Endothelial cell of umbilical vein (primary cell): ENCODE results near the gene NKD1. TPM values are rescaled to one million over a fixed set of nuclear protein-coding genes. Genes with fewer than 3 reads are reported as not detected.

Source experiments
- BruUV-seq: library from RNA; stranded (reverse); fragments of 400-500 nt; replicated peaks from 2 replicates; lab custom pipeline; 2021; lab: Mats Ljungman, UMichigan
- CTCF ChIA-PET: fragments of 300-600, 350-600 bp; sonication (Branson Sonifier 250); formaldehyde crosslinking; loops from one replicate; lab custom pipeline; 2021; ENCODE audit warnings: antibody characterized with exemption, inconsistent platforms; lab: Charles Lee
- POLR2A ChIA-PET: fragments of 300-600, 350-600 bp; sonication (Branson Sonifier 250); formaldehyde crosslinking; loops from one replicate; lab custom pipeline; 2021; ENCODE audit warnings: antibody characterized with exemption, inconsistent platforms; lab: Charles Lee
- DNase-seq: peaks from one replicate; pipeline ENCODE4 v3.0.0-alpha.2; 2011; ENCODE audit warnings: low read depth, low spot score
- FAIRE-seq: peaks from 2 replicates; lab custom pipeline; 2011; peaks lifted over from hg19 to GRCh38; lab: Jason Lieb, UNC
- H2AFZ ChIP-seq: 2 replicates; pipeline ENCODE4 v1.6.0; 2012; ENCODE audit warnings: low read depth, low read length, control low read depth, inconsistent platforms
- H3K27ac ChIP-seq: 2 replicates; pipeline ENCODE4 v1.5.1; 2011; ENCODE audit warnings: low read depth, mild to moderate bottlenecking, control low read depth, low read length, moderate library complexity; ENCODE audit not compliant: insufficient read depth
- H3K27me3 ChIP-seq, 2 experiments: 2 replicates each; pipeline versions ENCODE4 v1.6.0 to v1.6.1; 2011; ENCODE audit warnings: low read length in 2 of 2, mixed read lengths in 1 of 2; ENCODE audit not compliant: control insufficient read depth in 2 of 2, insufficient read depth in 2 of 2
- H3K36me3 ChIP-seq, 2 experiments: 2 replicates in 1 of 2; 3 replicates in 1 of 2; pipeline ENCODE4 v1.5.1; 2011; ENCODE audit warnings: low read length in 2 of 2, mild to moderate bottlenecking in 1 of 2, moderate library complexity in 1 of 2; ENCODE audit not compliant: control insufficient read depth in 2 of 2, insufficient read depth in 2 of 2; ENCODE audit errors: extremely low read depth in 1 of 2
- H3K4me1 ChIP-seq: 3 replicates; pipeline ENCODE4 v1.5.1; 2011; ENCODE audit warnings: mild to moderate bottlenecking, low read length; ENCODE audit not compliant: control insufficient read depth, insufficient read depth; ENCODE audit errors: extremely low read depth
- H3K4me2 ChIP-seq: 2 replicates; pipeline ENCODE4 v1.6.1; 2011; ENCODE audit warnings: low read length, control low read depth, mixed read lengths; ENCODE audit not compliant: insufficient read depth
- H3K4me3 ChIP-seq, 3 experiments: fragments of 200-600 bp in 1 of 3; sonication (generic), shearing (Covaris generic) in 1 of 3; replicated peaks in 1 of 3; 2 replicates each; pipeline ENCODE4 v1.5.1; 2011 to 2016; ENCODE audit warnings: control low read depth in 3 of 3, low read length in 3 of 3, mild to moderate bottlenecking in 2 of 3, inconsistent platforms in 1 of 3, low read depth in 1 of 3, moderate library complexity in 1 of 3; ENCODE audit not compliant: insufficient read depth in 1 of 3
- H3K79me2 ChIP-seq: 2 replicates; pipeline ENCODE4 v1.6.0; 2012; ENCODE audit warnings: low read length, inconsistent platforms; ENCODE audit not compliant: control insufficient read depth, insufficient read depth
- H3K9ac ChIP-seq: replicated peaks from 2 replicates; pipeline ENCODE3; 2011; ENCODE audit warnings: low read length, control low read depth; ENCODE audit not compliant: insufficient read depth; ENCODE audit errors: extremely low read depth
- H3K9me1 ChIP-seq: replicated peaks from 3 replicates; pipeline ENCODE4 v1.6.0; 2011; ENCODE audit warnings: mild to moderate bottlenecking, low read length; ENCODE audit not compliant: control insufficient read depth, insufficient read depth; ENCODE audit errors: extremely low read depth
- H3K9me3 ChIP-seq: replicated peaks from 2 replicates; pipeline ENCODE4 v1.5.1; 2012; ENCODE audit warnings: low read length, inconsistent platforms; ENCODE audit not compliant: control insufficient read depth, insufficient read depth
- H4K20me1 ChIP-seq: replicated peaks from 2 replicates; pipeline ENCODE3; 2011; ENCODE audit warnings: mild to moderate bottlenecking, low read length; ENCODE audit not compliant: control insufficient read depth, insufficient read depth; ENCODE audit errors: extremely low read depth
- EZH2 ChIP-seq: IDR thresholded peaks from 2 replicates; pipeline ENCODE4 v1.6.1; 2012; ENCODE audit warnings: borderline replicate concordance, low read depth, mild to moderate bottlenecking, moderate library complexity, low read length, inconsistent platforms; ENCODE audit not compliant: severe bottlenecking
- FOS ChIP-seq: IDR thresholded peaks from 2 replicates; pipeline ENCODE4 v1.6.1; 2011; ENCODE audit warnings: mild to moderate bottlenecking, low read length, moderate library complexity, borderline replicate concordance; ENCODE audit not compliant: insufficient read depth
- GATA2 ChIP-seq: IDR thresholded peaks from 2 replicates; pipeline ENCODE4 v1.7.0; 2011; ENCODE audit warnings: low read depth, mild to moderate bottlenecking, moderate library complexity, mixed read lengths, low read length; ENCODE audit not compliant: insufficient read length, insufficient read depth
- JUN ChIP-seq: IDR thresholded peaks from 2 replicates; pipeline ENCODE4 v1.6.1; 2011; ENCODE audit warnings: borderline replicate concordance, low read depth; ENCODE audit not compliant: insufficient read length, insufficient read depth
- MYC ChIP-seq: IDR thresholded peaks from one replicate; pipeline ENCODE4 v1.6.1; 2011; ENCODE audit warnings: mild to moderate bottlenecking, low read depth, low read length
- POLR2A ChIP-seq: IDR thresholded peaks from 2 replicates; pipeline ENCODE4 v1.6.1; 2012; ENCODE audit warnings: low read depth, mild to moderate bottlenecking, control low read depth, low read length
- POLR2AphosphoS5 ChIP-seq: IDR thresholded peaks from 2 replicates; pipeline ENCODE4 v1.6.1; 2012; ENCODE audit warnings: low read depth, mild to moderate bottlenecking, control low read depth, low read length, moderate library complexity; ENCODE audit not compliant: insufficient read depth
- dilution Hi-C: fragments of 300-500 bp; cut with MboI; formaldehyde crosslinking; loops from one replicate; pipeline ENCODE4 v1.15.0; 2019; ENCODE audit warnings: low sequenced_read_pairs; ENCODE audit not compliant: extremely low pct_ligation_motif_present
- intact Hi-C: fragments of 100-400 bp; cut with micrococcal nuclease; formaldehyde crosslinking; loops from one replicate; pipeline ENCODE4 v1.10.0; 2022
- polyA plus RNA-seq, 4 experiments: library from polyadenylated mRNA; depleted of rRNA in 3 of 4; stranded (reverse) in 3 of 4; unstranded in 1 of 4; fragments of >200 nt; gene quantifications; 2 replicates each; pipeline versions ENCODE4 v1.2.1 to v1.2.3, GENCODE V29; 2011 to 2012; ENCODE audit warnings: missing spikeins in 1 of 4
- total RNA-seq: library from RNA; stranded (reverse); gene quantifications from 2 replicates; pipeline ENCODE4 v1.2.3, GENCODE V29; 2021
- TF ChIP-seq, protein P1 (sequence below), 2 donors: IDR thresholded peaks; 1 replicate in 1 of 2; 2 replicates in 1 of 2; pipeline ENCODE4 v1.5.1; 2011; ENCODE audit warnings: low read length in 2 of 2, mild to moderate bottlenecking in 2 of 2, moderate library complexity in 2 of 2, control low read depth in 1 of 2, inconsistent platforms in 1 of 2, low read depth in 1 of 2; ENCODE audit not compliant: insufficient read depth in 1 of 2; ENCODE audit errors: extremely low read depth in 1 of 2
- TF ChIP-seq, protein P2 (sequence below): IDR thresholded peaks from 2 replicates; pipeline ENCODE4 v1.6.1; 2011; ENCODE audit not compliant: insufficient read depth, insufficient read length

NKD1 gene
- total and polyA plus RNA-seq, 2 donors (not counting 3 experiments of a cell fraction or from before 2014, with no cell fraction given) = not detected

DNA sequence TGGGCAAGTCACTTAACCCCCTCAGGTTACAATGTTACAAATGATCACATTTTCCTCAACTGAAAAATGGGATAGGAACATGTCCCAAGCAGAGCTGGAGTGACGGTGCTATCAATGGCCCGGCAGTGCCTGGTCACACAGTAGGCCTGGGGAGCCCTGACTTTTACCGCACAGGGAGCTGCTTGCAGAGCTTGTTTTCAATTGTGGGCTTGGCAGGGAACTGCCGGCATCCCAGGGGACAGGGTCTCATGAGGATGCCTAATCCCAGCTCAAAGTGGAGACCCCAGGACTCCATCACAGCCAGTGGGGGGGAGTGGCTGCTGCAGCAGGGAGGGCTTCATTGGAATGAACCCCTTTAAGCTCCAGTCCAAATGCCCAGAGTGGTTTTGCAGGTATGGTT lies 121.5 kb downstream of the NKD1 start:
- dilution Hi-C loops = no loop called here

More for the DNA sequence above, 121.5 kb downstream of the NKD1 start:
- H3K4me2 ChIP-seq = no peak overlapping the region
- H3K9me1 ChIP-seq = no peaks in the 10 kb centered on the region
- DNase-seq (no peak), FAIRE-seq (no peak)
- H3K27me3 ChIP-seq = no peaks in the 10 kb centered on the region
- H3K4me3 ChIP-seq = no peak overlapping the region
- H3K9ac ChIP-seq = no peak overlapping the region
- no peak overlapping the region for H2AFZ ChIP-seq
- H3K9me3 ChIP-seq = peaks cover 3% of the 10 kb centered on the region
- no TSS peak for BruUV-seq
- H3K36me3 ChIP-seq = no peaks in the 10 kb centered on the region
- H3K79me2 ChIP-seq = no peaks in the 10 kb centered on the region
- H3K4me1 ChIP-seq = peaks cover 3% of the 10 kb centered on the region
- H4K20me1 ChIP-seq = no peaks in the 10 kb centered on the region
- intact Hi-C loops = loop anchor here (5.0 kb wide), 2 partner anchors 57 to 197 kb away; no protein-coding TSS in a partner anchor
- ChIA-PET CTCF (interaction anchor here (1.0 to 10.9 kb wide), 3 partner anchors 8 to 137 kb away, joined by 3 to 179 read pairs (median 14); no protein-coding TSS in a partner anchor), POLR2A (no interaction called here)
- no peak overlapping the region for H3K27ac ChIP-seq
- TF ChIP-seq POLR2AphosphoS5 = no peak
- no peak for TF ChIP-seq MYC
- TF ChIP-seq GATA2 = no peak
- TF ChIP-seq JUN = no peak
- TF ChIP-seq POLR2A = no peak
- no peak for TF ChIP-seq FOS
- TF ChIP-seq, protein P1, sequence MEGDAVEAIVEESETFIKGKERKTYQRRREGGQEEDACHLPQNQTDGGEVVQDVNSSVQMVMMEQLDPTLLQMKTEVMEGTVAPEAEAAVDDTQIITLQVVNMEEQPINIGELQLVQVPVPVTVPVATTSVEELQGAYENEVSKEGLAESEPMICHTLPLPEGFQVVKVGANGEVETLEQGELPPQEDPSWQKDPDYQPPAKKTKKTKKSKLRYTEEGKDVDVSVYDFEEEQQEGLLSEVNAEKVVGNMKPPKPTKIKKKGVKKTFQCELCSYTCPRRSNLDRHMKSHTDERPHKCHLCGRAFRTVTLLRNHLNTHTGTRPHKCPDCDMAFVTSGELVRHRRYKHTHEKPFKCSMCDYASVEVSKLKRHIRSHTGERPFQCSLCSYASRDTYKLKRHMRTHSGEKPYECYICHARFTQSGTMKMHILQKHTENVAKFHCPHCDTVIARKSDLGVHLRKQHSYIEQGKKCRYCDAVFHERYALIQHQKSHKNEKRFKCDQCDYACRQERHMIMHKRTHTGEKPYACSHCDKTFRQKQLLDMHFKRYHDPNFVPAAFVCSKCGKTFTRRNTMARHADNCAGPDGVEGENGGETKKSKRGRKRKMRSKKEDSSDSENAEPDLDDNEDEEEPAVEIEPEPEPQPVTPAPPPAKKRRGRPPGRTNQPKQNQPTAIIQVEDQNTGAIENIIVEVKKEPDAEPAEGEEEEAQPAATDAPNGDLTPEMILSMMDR (IDR thresholded peaks at IDR 0.05; ENCODE audit: extremely low read depth in 1 of 2, insufficient read depth in 1 of 2, low read depth in 1 of 2, low read length in 2 of 2) = no peak
- TF ChIP-seq, protein P2, sequence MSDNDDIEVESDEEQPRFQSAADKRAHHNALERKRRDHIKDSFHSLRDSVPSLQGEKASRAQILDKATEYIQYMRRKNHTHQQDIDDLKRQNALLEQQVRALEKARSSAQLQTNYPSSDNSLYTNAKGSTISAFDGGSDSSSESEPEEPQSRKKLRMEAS = no peak
- TF ChIP-seq EZH2 = no peak
